ENCODE data around the gene ASMTL.

The ASMTL gene

GRCh38 chrX:1466971-1467561, 14.4 kb upstream of the ASMTL start:
- Histone ChIP-seq H3K4me1 (ENCODE audit: control insufficient read depth, insufficient read depth, low read length) (no peaks in the 10 kb centered on the region), H3K36me3 (ENCODE audit: control insufficient read depth in 2 of 2, insufficient read depth in 2 of 2, low read length in 2 of 2) (no peaks in the 10 kb centered on the region), H3K4me3 (ENCODE audit: low read length in 2 of 2) (no peak overlapping the region), H3K9me3 (ENCODE audit: control insufficient read depth in 2 of 2, low read length in 2 of 2) (no peaks in the 10 kb centered on the region), H3K9ac (ENCODE audit: low read length in 2 of 2) (no peak overlapping the region), H3K27ac (ENCODE audit: low read length) (no peak overlapping the region), H3K27me3 (ENCODE audit: control insufficient read depth in 1 of 2, insufficient read depth in 2 of 2, low read length in 2 of 2) (peaks cover 7 to 18% of the 10 kb centered on the region in 2 donors)

- Histone ChIP-seq H3K27ac (ENCODE audit: low read length) (no peak overlapping the region), H3K36me3 (ENCODE audit: control insufficient read depth in 2 of 2, insufficient read depth in 2 of 2, low read length in 2 of 2) (no peaks in the 10 kb centered on the region), H3K9me3 (ENCODE audit: control insufficient read depth in 2 of 2, low read length in 2 of 2) (no peaks in the 10 kb centered on the region), H3K9ac (ENCODE audit: low read length in 2 of 2) (no peak overlapping the region), H3K4me1 (ENCODE audit: control insufficient read depth, insufficient read depth, low read length) (no peaks in the 10 kb centered on the region), H3K27me3 (ENCODE audit: control insufficient read depth in 1 of 2, insufficient read depth in 2 of 2, low read length in 2 of 2) (peaks cover 7 to 18% of the 10 kb centered on the region in 2 donors), H3K4me3 (ENCODE audit: low read length in 2 of 2) (no peak overlapping the region)
These were observed 13.5 kb upstream of the ASMTL start for GRCh38 chrX:1466232-1466661.

GRCh38 chrX:1465286-1466231, 12.8 kb upstream of the ASMTL start:
- Histone ChIP-seq H3K4me1 (ENCODE audit: control insufficient read depth, insufficient read depth, low read length) (no peaks in the 10 kb centered on the region), H3K36me3 (ENCODE audit: control insufficient read depth in 2 of 2, insufficient read depth in 2 of 2, low read length in 2 of 2) (no peaks in the 10 kb centered on the region), H3K4me3 (ENCODE audit: low read length in 2 of 2) (no peak overlapping the region), H3K9ac (ENCODE audit: low read length in 2 of 2) (no peak overlapping the region), H3K27ac (ENCODE audit: low read length) (no peak overlapping the region), H3K9me3 (ENCODE audit: control insufficient read depth in 2 of 2, low read length in 2 of 2) (no peaks in the 10 kb centered on the region), H3K27me3 (ENCODE audit: control insufficient read depth in 1 of 2, insufficient read depth in 2 of 2, low read length in 2 of 2) (peaks cover 7 to 18% of the 10 kb centered on the region in 2 donors)

GRCh38 chrX:1464971-1465285, 12.2 kb upstream of the ASMTL start:
- no peak overlapping the region for H3K4me3 ChIP-seq (ENCODE audit: low read length in 2 of 2)
- H3K27me3 ChIP-seq (ENCODE audit: control insufficient read depth in 1 of 2, insufficient read depth in 2 of 2, low read length in 2 of 2) = peaks cover 7 to 18% of the 10 kb centered on the region in 2 donors
- H3K9ac ChIP-seq (ENCODE audit: low read length in 2 of 2) = no peak overlapping the region
- no peak overlapping the region for H3K27ac ChIP-seq (ENCODE audit: low read length)
- H3K36me3 ChIP-seq (ENCODE audit: control insufficient read depth in 2 of 2, insufficient read depth in 2 of 2, low read length in 2 of 2) = no peaks in the 10 kb centered on the region
- H3K9me3 ChIP-seq (ENCODE audit: control insufficient read depth in 2 of 2, low read length in 2 of 2) = no peaks in the 10 kb centered on the region
- H3K4me1 ChIP-seq (ENCODE audit: control insufficient read depth, insufficient read depth, low read length) = no peaks in the 10 kb centered on the region

- Histone ChIP-seq H3K4me1 (ENCODE audit: control insufficient read depth, insufficient read depth, low read length) (no peaks in the 10 kb centered on the region), H3K9me3 (ENCODE audit: control insufficient read depth in 2 of 2, low read length in 2 of 2) (no peaks in the 10 kb centered on the region), H3K27ac (ENCODE audit: low read length) (no peak overlapping the region), H3K27me3 (ENCODE audit: control insufficient read depth in 1 of 2, insufficient read depth in 2 of 2, low read length in 2 of 2) (peaks cover 6 to 18% of the 10 kb centered on the region in 2 donors), H3K36me3 (ENCODE audit: control insufficient read depth in 2 of 2, insufficient read depth in 2 of 2, low read length in 2 of 2) (no peaks in the 10 kb centered on the region), H3K4me3 (ENCODE audit: low read length in 2 of 2) (no peak overlapping the region), H3K9ac (ENCODE audit: low read length in 2 of 2) (no peak overlapping the region)
These were observed 11.6 kb upstream of the ASMTL start for GRCh38 chrX:1464041-1464970.

- no peaks in the 10 kb centered on the region for H3K9me3 ChIP-seq (ENCODE audit: control insufficient read depth in 2 of 2, low read length in 2 of 2)
These were observed 10.9 kb upstream of the ASMTL start for GRCh38 chrX:1463581-1463980.

GRCh38 chrX:1462596-1463251, 10.0 kb upstream of the ASMTL start:
- Histone ChIP-seq H3K9ac (ENCODE audit: low read length in 2 of 2) (no peak overlapping the region), H3K27me3 (ENCODE audit: control insufficient read depth in 1 of 2, insufficient read depth in 2 of 2, low read length in 2 of 2) (peaks cover 0 to 15% of the 10 kb centered on the region in 2 donors), H3K36me3 (ENCODE audit: control insufficient read depth in 2 of 2, insufficient read depth in 2 of 2, low read length in 2 of 2) (no peaks in the 10 kb centered on the region), H3K9me3 (ENCODE audit: control insufficient read depth in 2 of 2, low read length in 2 of 2) (no peaks in the 10 kb centered on the region), H3K4me1 (ENCODE audit: control insufficient read depth, insufficient read depth, low read length) (no peaks in the 10 kb centered on the region), H3K4me3 (ENCODE audit: low read length in 2 of 2) (no peak overlapping the region), H3K27ac (ENCODE audit: low read length) (no peak overlapping the region)

More at GRCh38 chrX:1463581-1463980, 10.9 kb upstream of the ASMTL start:
- Histone ChIP-seq H3K4me3 (ENCODE audit: low read length in 2 of 2) (no peak overlapping the region), H3K36me3 (ENCODE audit: control insufficient read depth in 2 of 2, insufficient read depth in 2 of 2, low read length in 2 of 2) (no peaks in the 10 kb centered on the region), H3K27me3 (ENCODE audit: control insufficient read depth in 1 of 2, insufficient read depth in 2 of 2, low read length in 2 of 2) (peaks cover 4 to 18% of the 10 kb centered on the region in 2 donors), H3K9ac (ENCODE audit: low read length in 2 of 2) (no peak overlapping the region), H3K27ac (ENCODE audit: low read length) (no peak overlapping the region), H3K4me1 (ENCODE audit: control insufficient read depth, insufficient read depth, low read length) (no peaks in the 10 kb centered on the region)

- no peak overlapping the region for H3K4me3 ChIP-seq (ENCODE audit: low read length in 2 of 2)
- no peaks in the 10 kb centered on the region for H3K4me1 ChIP-seq (ENCODE audit: control insufficient read depth, insufficient read depth, low read length)
- no peak overlapping the region for H3K27ac ChIP-seq (ENCODE audit: low read length)
- H3K9ac ChIP-seq (ENCODE audit: low read length in 2 of 2) = no peak overlapping the region
- H3K27me3 ChIP-seq (ENCODE audit: control insufficient read depth in 1 of 2, insufficient read depth in 2 of 2, low read length in 2 of 2) = peaks cover 0 to 14% of the 10 kb centered on the region in 2 donors
- H3K9me3 ChIP-seq (ENCODE audit: control insufficient read depth in 2 of 2, low read length in 2 of 2) = no peaks in the 10 kb centered on the region
- H3K36me3 ChIP-seq (ENCODE audit: control insufficient read depth in 2 of 2, insufficient read depth in 2 of 2, low read length in 2 of 2) = no peaks in the 10 kb centered on the region
These were observed 9.4 kb upstream of the ASMTL start for GRCh38 chrX:1462110-1462509.

GRCh38 chrX:1455948-1456280, 3.2 kb upstream of the ASMTL start:
- no peaks in the 10 kb centered on the region for H3K9me3 ChIP-seq (ENCODE audit: control insufficient read depth in 2 of 2, low read length in 2 of 2)
- H3K4me1 ChIP-seq (ENCODE audit: control insufficient read depth, insufficient read depth, low read length) = peaks cover 12% of the 10 kb centered on the region
- H3K4me3 ChIP-seq (ENCODE audit: low read length in 2 of 2) = no peak overlapping the region
- no peaks in the 10 kb centered on the region for H3K36me3 ChIP-seq (ENCODE audit: control insufficient read depth in 2 of 2, insufficient read depth in 2 of 2, low read length in 2 of 2)
- no peak overlapping the region for H3K27ac ChIP-seq (ENCODE audit: low read length)
- no peaks in the 10 kb centered on the region for H3K27me3 ChIP-seq (ENCODE audit: control insufficient read depth in 1 of 2, insufficient read depth in 2 of 2, low read length in 2 of 2)
- H3K9ac ChIP-seq (ENCODE audit: low read length in 2 of 2) = no peak overlapping the region

All from stomach smooth muscle (tissue), 2 donors.